ENCODE measurements around the gene PDZD2.

PDZD2 gene

GRCh38 chr5:32059761-32060530, 421.0 kb downstream of the PDZD2 start:
- H3K4me3 ChIP-seq (ENCODE audit: control insufficient read depth, low read depth, low read length), result no peak overlapping the region

GRCh38 chr5:32061236-32061635, 422.3 kb downstream of the PDZD2 start:
- TF ChIP-seq CTCF (IDR thresholded peaks at IDR 0.05; ENCODE audit: control insufficient read depth, insufficient read depth, low read depth, low read length, missing control alignments), result no peak
- H3K4me3 ChIP-seq (ENCODE audit: control insufficient read depth, low read depth, low read length), result no peak overlapping the region
- DNase-seq (ENCODE audit: low read depth), result no peak

More at GRCh38 chr5:32059761-32060530, 421.0 kb downstream of the PDZD2 start:
- DNase-seq (ENCODE audit: low read depth), result no peak
- TF ChIP-seq CTCF (IDR thresholded peaks at IDR 0.05; ENCODE audit: control insufficient read depth, insufficient read depth, low read depth, low read length, missing control alignments), result no peak

GRCh38 chr5:32066448-32066847, 427.5 kb downstream of the PDZD2 start:
- TF ChIP-seq CTCF (IDR thresholded peaks at IDR 0.05; ENCODE audit: control insufficient read depth, insufficient read depth, low read depth, low read length, missing control alignments), result no peak
- no peak overlapping the region for H3K4me3 ChIP-seq (ENCODE audit: control insufficient read depth, low read depth, low read length)
- no peak for DNase-seq (ENCODE audit: low read depth)

- DNase-seq (ENCODE audit: low read depth), result no peak
- H3K4me3 ChIP-seq (ENCODE audit: control insufficient read depth, low read depth, low read length), result no peak overlapping the region
- no peak for TF ChIP-seq CTCF (IDR thresholded peaks at IDR 0.05; ENCODE audit: control insufficient read depth, insufficient read depth, low read depth, low read length, missing control alignments)
Measured at GRCh38 chr5:32067774-32068470, 429.0 kb downstream of the PDZD2 start.

GRCh38 chr5:32068561-32068960, 429.6 kb downstream of the PDZD2 start:
- no peak overlapping the region for H3K4me3 ChIP-seq (ENCODE audit: control insufficient read depth, low read depth, low read length)
- DNase-seq (ENCODE audit: low read depth), result no peak
- TF ChIP-seq CTCF (IDR thresholded peaks at IDR 0.05; ENCODE audit: control insufficient read depth, insufficient read depth, low read depth, low read length, missing control alignments), result no peak

- no peak overlapping the region for H3K4me3 ChIP-seq (ENCODE audit: control insufficient read depth, low read depth, low read length)
- no peak for TF ChIP-seq CTCF (IDR thresholded peaks at IDR 0.05; ENCODE audit: control insufficient read depth, insufficient read depth, low read depth, low read length, missing control alignments)
- no peak for DNase-seq (ENCODE audit: low read depth)
Measured at GRCh38 chr5:32069396-32069795, 430.5 kb downstream of the PDZD2 start.
